BE2C (cell line): ENCODE measurements around the gene PHACTR1.

ENCODE experiments used
- DNase-seq: peaks from one replicate; pipeline ENCODE4 v3.0.0-alpha.2; 2020
- H3K27me3 ChIP-seq: fragments of 250-450 bp; sonication (Bioruptor Pico); 2 replicates; pipeline ENCODE4 v1.5.1; 2020; ENCODE audit warnings: mild to moderate bottlenecking
- H3K36me3 ChIP-seq: fragments of 250-450 bp; sonication (Bioruptor Pico); 2 replicates; pipeline ENCODE4 v1.5.1; 2020; ENCODE audit warnings: mild to moderate bottlenecking
- H3K4me1 ChIP-seq: fragments of 250-450 bp; sonication (Bioruptor Pico); 2 replicates; pipeline ENCODE4 v1.5.1; 2020
- H3K4me3 ChIP-seq: 2 replicates; pipeline ENCODE4 v1.5.1; 2011; ENCODE audit warnings: low read depth, low read length
- H3K9me3 ChIP-seq: fragments of 250-450 bp; sonication (Bioruptor Pico); 2 replicates; pipeline ENCODE4 v1.5.1; 2020
- TF ChIP-seq, protein P1 (sequence below): IDR thresholded peaks from 2 replicates; pipeline ENCODE4 v1.5.1; 2012; ENCODE audit warnings: mild to moderate bottlenecking, low read depth, low read length

Gene PHACTR1

GRCh38 chr6:13201336-13201735, 484.8 kb downstream of the PHACTR1 start:
- TF ChIP-seq, protein P1, sequence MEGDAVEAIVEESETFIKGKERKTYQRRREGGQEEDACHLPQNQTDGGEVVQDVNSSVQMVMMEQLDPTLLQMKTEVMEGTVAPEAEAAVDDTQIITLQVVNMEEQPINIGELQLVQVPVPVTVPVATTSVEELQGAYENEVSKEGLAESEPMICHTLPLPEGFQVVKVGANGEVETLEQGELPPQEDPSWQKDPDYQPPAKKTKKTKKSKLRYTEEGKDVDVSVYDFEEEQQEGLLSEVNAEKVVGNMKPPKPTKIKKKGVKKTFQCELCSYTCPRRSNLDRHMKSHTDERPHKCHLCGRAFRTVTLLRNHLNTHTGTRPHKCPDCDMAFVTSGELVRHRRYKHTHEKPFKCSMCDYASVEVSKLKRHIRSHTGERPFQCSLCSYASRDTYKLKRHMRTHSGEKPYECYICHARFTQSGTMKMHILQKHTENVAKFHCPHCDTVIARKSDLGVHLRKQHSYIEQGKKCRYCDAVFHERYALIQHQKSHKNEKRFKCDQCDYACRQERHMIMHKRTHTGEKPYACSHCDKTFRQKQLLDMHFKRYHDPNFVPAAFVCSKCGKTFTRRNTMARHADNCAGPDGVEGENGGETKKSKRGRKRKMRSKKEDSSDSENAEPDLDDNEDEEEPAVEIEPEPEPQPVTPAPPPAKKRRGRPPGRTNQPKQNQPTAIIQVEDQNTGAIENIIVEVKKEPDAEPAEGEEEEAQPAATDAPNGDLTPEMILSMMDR, result no peak
- H3K9me3 ChIP-seq, result no peaks in the 10 kb centered on the region
- H3K4me3 ChIP-seq, result no peak overlapping the region
- no peaks in the 10 kb centered on the region for H3K4me1 ChIP-seq
- DNase-seq, result no peak
- no peaks in the 10 kb centered on the region for H3K27me3 ChIP-seq
- no peaks in the 10 kb centered on the region for H3K36me3 ChIP-seq

- TF ChIP-seq, protein P1, result no peak
- Histone ChIP-seq H3K4me3 (no peak overlapping the region), H3K9me3 (no peaks in the 10 kb centered on the region), H3K4me1 (no peaks in the 10 kb centered on the region), H3K27me3 (no peaks in the 10 kb centered on the region), H3K36me3 (no peaks in the 10 kb centered on the region)
- no peak for DNase-seq
Observed at GRCh38 chr6:13203145-13203544, 486.6 kb downstream of the PHACTR1 start.

- Histone ChIP-seq H3K4me3 (no peak overlapping the region), H3K9me3 (no peaks in the 10 kb centered on the region), H3K27me3 (no peaks in the 10 kb centered on the region), H3K4me1 (no peaks in the 10 kb centered on the region), H3K36me3 (no peaks in the 10 kb centered on the region)
- no peak for DNase-seq
- TF ChIP-seq, protein P1, result no peak
Observed at GRCh38 chr6:13205106-13205505, 488.5 kb downstream of the PHACTR1 start.

- H3K27me3 ChIP-seq, result peaks cover 4% of the 10 kb centered on the region; the same call in 1 of the 2 replicates
Observed at GRCh38 chr6:13212096-13212495, 495.5 kb downstream of the PHACTR1 start.

DNA sequence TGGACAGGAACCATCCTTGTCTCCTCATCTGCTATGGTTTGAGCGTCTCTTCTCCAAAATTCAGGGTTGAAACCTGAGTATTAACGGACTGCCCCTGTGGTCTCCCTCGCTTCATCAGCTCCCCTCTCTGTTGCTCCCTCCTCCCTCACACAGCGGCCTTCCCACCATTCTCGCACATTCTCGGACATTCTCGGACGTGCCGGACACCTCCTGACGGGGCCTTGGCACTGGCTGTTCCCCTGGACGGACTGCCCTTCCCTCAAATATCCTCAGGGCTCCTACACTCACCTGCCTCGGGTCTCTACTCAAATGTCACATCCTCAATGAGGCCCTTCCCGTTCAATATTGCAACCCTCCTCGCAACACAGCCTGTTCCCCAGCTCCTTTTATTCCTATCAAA, 496.0 kb downstream of the PHACTR1 start:
- no peak for DNase-seq
- TF ChIP-seq, protein P1, result no peak
- no peaks in the 10 kb centered on the region for H3K36me3 ChIP-seq
- no peak overlapping the region for H3K4me3 ChIP-seq
- H3K4me1 ChIP-seq, result no peaks in the 10 kb centered on the region
- H3K27me3 ChIP-seq, result peaks cover 4% of the 10 kb centered on the region; the same call in 1 of the 2 replicates
- H3K9me3 ChIP-seq, result no peaks in the 10 kb centered on the region

More at GRCh38 chr6:13212096-13212495, 495.5 kb downstream of the PHACTR1 start:
- DNase-seq, result no peak
- Histone ChIP-seq H3K9me3 (no peaks in the 10 kb centered on the region), H3K36me3 (no peaks in the 10 kb centered on the region), H3K4me1 (no peaks in the 10 kb centered on the region), H3K4me3 (no peak overlapping the region)
- TF ChIP-seq, protein P1, result no peak

GRCh38 chr6:13215390-13215789, 498.8 kb downstream of the PHACTR1 start:
- Histone ChIP-seq H3K36me3 (no peaks in the 10 kb centered on the region), H3K4me1 (no peaks in the 10 kb centered on the region), H3K27me3 (peaks cover 4% of the 10 kb centered on the region; the same call in 1 of the 2 replicates), H3K4me3 (no peak overlapping the region), H3K9me3 (no peaks in the 10 kb centered on the region)
- TF ChIP-seq, protein P1, result no peak
- DNase-seq, result no peak
